ENCODE results near the gene TAAR5.
"Not testable (repeated sequence)": the region's sequence is repeated elsewhere in the genome, so short reads cannot be mapped to it uniquely, and the experiment has no call there.

The TAAR5 gene, protein sequence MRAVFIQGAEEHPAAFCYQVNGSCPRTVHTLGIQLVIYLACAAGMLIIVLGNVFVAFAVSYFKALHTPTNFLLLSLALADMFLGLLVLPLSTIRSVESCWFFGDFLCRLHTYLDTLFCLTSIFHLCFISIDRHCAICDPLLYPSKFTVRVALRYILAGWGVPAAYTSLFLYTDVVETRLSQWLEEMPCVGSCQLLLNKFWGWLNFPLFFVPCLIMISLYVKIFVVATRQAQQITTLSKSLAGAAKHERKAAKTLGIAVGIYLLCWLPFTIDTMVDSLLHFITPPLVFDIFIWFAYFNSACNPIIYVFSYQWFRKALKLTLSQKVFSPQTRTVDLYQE

DNA sequence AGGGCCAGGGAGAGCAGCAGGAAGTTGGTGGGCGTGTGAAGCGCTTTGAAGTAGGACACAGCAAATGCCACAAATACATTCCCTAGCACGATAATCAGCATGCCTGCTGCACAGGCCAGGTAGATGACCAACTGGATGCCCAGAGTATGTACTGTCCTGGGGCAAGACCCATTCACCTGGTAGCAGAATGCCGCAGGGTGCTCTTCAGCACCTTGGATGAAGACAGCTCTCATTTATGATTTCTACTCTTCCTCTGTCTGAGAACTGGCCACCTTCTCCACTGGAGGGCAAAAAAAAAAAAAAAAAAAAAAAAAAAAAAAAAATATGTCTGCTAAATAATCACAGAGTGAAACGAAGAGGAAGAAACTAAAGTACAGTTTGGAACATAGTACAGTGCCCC lies at the start of gene TAAR5:
TSS of gene TAAR5 (minus strand) at position 288 of the 400 bp plus-strand sequence. CDS start at position 233, 55 bp downstream.
- TF ChIP-seq, protein P1, sequence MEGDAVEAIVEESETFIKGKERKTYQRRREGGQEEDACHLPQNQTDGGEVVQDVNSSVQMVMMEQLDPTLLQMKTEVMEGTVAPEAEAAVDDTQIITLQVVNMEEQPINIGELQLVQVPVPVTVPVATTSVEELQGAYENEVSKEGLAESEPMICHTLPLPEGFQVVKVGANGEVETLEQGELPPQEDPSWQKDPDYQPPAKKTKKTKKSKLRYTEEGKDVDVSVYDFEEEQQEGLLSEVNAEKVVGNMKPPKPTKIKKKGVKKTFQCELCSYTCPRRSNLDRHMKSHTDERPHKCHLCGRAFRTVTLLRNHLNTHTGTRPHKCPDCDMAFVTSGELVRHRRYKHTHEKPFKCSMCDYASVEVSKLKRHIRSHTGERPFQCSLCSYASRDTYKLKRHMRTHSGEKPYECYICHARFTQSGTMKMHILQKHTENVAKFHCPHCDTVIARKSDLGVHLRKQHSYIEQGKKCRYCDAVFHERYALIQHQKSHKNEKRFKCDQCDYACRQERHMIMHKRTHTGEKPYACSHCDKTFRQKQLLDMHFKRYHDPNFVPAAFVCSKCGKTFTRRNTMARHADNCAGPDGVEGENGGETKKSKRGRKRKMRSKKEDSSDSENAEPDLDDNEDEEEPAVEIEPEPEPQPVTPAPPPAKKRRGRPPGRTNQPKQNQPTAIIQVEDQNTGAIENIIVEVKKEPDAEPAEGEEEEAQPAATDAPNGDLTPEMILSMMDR (IDR thresholded peaks at IDR 0.05; ENCODE audit: borderline replicate concordance, control extremely low read depth, extremely low read depth, insufficient read depth, missing control alignments): no peak
- no peak for DNase-seq (ENCODE audit: low spot score)
- in situ Hi-C loops (cut with MboI; ENCODE audit: low sequenced_read_pairs, unreplicated experiment): no loop called here

DNA sequence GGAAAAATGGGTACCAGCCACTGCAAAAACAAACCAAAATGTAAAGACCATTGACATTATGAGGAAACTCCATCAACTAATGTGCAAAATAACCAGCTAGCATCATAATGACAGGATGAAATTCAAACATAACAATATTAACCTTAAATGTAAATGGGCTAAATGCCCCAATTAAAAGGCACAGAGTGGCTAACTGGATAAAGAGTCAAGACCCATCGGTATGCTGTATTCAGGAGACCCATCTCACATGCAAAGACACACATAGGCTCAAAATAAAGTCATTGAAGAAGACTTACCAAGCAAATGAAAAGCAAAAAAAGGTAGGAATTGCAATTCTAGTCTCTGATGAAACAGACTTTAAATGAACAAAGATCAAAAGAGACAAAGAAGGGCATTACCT lies 47.6 kb upstream of the TAAR5 start:
- in situ Hi-C loops (cut with MboI; ENCODE audit: low sequenced_read_pairs, unreplicated experiment); DNase-seq (ENCODE audit: low spot score): not testable (repeated sequence)

DNA sequence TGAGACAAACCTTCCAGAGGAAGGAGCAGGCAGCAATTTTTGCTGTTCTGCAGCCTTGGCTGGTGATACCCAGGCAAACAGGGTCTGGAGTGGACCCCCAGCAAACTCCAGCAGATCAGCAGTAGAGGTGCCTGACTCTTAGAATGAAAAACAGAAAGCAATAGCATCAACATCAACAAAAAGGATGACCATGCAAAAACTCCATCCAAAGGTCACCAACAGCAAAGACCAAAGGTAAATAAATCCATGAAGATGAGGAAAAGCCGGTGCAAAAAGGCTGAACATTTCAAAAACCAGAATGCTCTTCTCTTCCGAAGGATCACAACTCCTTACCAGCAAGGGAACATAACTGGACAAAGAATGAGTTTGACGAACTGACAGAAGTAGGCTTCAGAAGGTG lies 46.4 kb upstream of the TAAR5 start:
- in situ Hi-C loops (cut with MboI; ENCODE audit: low sequenced_read_pairs, unreplicated experiment); DNase-seq (ENCODE audit: low spot score): not testable (repeated sequence)

DNA sequence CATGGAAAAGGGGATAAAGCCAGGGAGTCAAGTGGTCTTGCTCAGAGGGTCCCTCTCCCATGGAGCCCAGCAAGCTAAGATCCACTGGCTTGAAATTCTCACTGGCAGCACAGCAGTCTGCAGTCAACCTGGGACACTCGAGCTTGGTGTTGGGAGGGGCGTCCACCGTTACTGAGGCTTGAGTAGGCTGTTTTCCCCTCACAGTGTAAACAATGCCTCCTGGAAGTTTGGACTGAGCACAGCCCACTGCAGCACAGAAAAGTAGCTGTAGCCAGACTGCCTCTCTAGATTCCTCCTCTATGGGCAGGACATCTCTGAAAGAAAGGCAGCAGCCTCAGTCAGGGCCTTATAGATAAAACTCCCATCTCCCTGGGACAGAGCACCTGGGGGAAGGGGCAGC lies 45.7 kb upstream of the TAAR5 start:
- DNase-seq (ENCODE audit: low spot score); in situ Hi-C loops (cut with MboI; ENCODE audit: low sequenced_read_pairs, unreplicated experiment): not testable (repeated sequence)

DNA sequence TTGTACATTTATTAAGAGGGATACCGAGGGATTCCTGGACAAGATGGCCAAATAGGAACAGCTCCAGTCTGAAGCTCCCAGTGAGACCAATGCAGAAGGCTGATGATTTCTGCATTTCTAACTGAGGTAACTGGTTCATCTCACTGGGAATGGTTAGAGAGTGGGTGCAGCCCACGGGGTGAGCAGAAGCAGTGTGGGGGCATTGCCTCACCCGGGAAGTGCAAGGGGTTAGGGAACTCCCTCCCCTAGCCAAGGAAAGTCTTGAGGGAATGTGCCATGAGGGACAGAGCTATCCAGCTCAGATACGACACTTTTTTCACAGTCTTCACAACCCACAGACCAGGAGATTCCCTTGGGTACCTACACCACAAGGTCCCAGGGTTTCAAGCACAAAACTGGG lies 45.3 kb upstream of the TAAR5 start:
- in situ Hi-C loops (cut with MboI; ENCODE audit: low sequenced_read_pairs, unreplicated experiment): no loop called here
- no peak for DNase-seq (ENCODE audit: low spot score)
- TF ChIP-seq, protein P1 (IDR thresholded peaks at IDR 0.05; ENCODE audit: borderline replicate concordance, control extremely low read depth, extremely low read depth, insufficient read depth, missing control alignments): no peak

DNA sequence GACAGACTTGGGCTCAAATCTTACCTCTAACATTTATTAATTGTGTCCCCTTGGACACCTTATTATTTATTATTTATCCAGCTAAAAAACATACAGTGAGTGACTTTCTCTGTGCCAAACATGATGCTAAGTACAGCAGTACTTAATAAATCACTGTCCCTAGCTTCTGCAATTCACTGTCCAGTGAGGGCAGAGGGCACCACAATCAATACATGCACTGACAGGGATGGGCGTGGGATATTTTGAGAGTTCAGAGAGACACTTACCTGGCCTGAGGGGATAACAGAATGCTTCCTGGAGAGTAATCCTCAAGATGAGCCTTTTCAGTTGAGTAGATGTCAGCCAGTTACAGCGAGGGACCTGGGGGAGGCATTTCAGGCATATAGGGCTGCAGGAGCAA lies 43.8 kb upstream of the TAAR5 start:
- in situ Hi-C loops (cut with MboI; ENCODE audit: low sequenced_read_pairs, unreplicated experiment): no loop called here
- no peak for DNase-seq (ENCODE audit: low spot score)
- TF ChIP-seq, protein P1 (IDR thresholded peaks at IDR 0.05; ENCODE audit: borderline replicate concordance, control extremely low read depth, extremely low read depth, insufficient read depth, missing control alignments): no peak

DNA sequence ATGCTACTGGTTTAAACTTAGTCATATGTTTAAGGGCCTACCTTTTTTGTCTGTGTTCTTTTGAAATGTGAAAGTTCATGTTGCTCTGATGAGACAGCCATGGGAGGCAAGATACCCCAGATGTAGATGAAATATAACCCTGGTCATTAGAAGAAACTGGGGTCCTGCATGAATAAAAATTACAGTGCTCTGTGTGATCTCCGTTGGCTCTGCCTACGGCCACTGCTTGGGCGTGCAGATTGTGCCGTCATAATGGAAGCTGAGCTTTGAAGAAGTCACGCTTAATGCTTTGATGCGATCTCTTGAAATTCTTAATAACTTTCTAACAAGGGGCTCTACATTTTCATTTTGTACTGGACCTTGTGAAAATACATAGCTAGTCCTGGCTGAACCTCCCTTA lies 34.6 kb upstream of the TAAR5 start, which contains the start of gene TAAR2:
TSS of gene TAAR2 (minus strand) at position 101 of the 400 bp plus-strand sequence. CDS start at position 101, 0 bp downstream.
- in situ Hi-C loops (cut with MboI; ENCODE audit: low sequenced_read_pairs, unreplicated experiment): no loop called here
- no peak for DNase-seq (ENCODE audit: low spot score)
- TF ChIP-seq, protein P1 (IDR thresholded peaks at IDR 0.05; ENCODE audit: borderline replicate concordance, control extremely low read depth, extremely low read depth, insufficient read depth, missing control alignments): no peak

DNA sequence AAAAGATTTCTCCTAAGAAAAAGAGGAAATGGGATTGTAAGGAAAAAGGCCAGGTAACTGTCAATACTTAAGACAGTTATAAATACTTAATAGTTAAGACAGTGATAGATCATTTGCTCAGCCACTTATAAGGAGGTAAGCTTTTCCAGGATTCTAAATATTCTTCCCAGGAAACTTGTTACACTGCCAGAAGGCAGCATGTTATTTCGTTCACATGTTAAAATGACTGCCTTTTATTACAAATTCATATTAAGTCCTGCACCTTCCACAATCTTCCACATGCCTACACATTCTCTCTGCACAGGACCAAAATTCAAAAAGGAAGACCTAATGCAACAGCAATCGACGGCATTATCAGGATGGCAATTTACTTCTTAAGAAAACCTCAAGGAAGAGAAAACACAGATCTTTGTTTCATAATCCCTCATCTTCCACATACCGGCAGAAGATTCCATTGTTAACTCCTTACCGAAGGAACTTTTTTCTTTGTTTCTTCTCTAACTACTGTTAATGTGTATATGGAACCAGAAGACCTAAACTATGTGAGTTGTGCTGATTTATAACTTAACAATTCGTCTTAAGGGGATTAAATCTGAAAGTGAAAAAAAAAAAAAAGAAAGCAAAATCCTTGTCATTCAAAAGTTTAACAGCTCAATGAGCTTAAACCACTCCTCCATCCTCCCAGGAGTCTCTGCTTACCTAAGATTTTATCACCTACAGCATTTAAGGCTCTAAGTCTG lies 33.7 kb upstream of the TAAR5 start:
- in situ Hi-C loops (cut with MboI; ENCODE audit: low sequenced_read_pairs, unreplicated experiment): no loop called here
- DNase-seq (ENCODE audit: low spot score): no peak
- TF ChIP-seq, protein P1 (IDR thresholded peaks at IDR 0.05; ENCODE audit: borderline replicate concordance, control extremely low read depth, extremely low read depth, insufficient read depth, missing control alignments): no peak
